ENCODE measurements around the gene ATRIP.

Gene ATRIP

DNA sequence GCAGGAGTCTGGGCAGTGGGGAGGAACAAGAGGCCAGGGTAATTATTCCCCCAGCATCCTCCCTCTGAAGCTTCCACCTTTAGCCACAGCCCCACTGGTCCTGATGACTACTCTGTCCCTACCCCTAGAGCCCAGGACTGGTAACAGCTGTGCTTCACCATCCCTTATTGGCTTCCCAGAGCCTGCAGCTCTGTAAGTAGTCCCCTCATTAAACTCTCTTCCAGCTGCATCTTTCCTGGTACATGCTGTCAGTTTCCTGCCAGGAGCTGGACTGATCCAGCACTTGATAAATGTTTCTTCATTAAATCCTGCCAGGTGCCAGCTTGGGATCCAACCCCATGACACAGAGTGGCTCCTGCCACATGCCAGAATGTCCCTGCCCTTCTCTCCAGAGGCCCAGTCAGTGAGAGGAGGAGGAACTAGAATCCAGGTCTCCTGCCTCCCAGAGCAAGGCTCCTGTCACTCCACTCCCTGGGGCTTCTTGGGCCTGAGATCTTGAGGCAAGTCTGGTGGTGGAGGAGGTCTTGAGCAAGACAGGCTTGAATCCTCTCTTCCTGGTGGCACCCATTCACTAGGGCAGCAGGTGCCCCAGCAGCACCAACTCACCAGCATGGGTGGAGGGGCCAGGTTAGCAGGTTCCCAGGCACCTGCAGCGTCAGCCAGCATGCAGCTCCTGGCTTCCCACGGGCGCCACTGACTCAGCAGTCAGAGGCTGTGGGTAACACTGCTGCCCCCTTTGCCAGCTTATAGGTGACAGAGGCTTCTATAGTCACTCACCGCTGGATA, 47.0 kb upstream of the ATRIP start:
- ChIA-PET CTCF (interaction anchor here (0.5 to 7.2 kb wide), 15 partner anchors 12 to 249 kb away, joined by 3 to 238 read pairs (median 9); partner anchors contain the start of genes CCDC51, PLXNB1 and TMA7), POLR2A (interaction anchor here (2.1 kb wide), 1 partner anchor 40 kb away, joined by 12 read pairs; the partner anchor contains the start of genes CCDC51 and TMA7)
- H3K9me3 ChIP-seq (ENCODE audit: control insufficient read depth, insufficient read depth, low read depth, low read length) = no peaks in the 10 kb centered on the region
- no peaks in the 10 kb centered on the region for H3K4me1 ChIP-seq (ENCODE audit: control insufficient read depth, insufficient read depth, low read length)
- H3K27ac ChIP-seq (ENCODE audit: extremely low read depth, low read depth, low read length) = no peak overlapping the region
- TF ChIP-seq ZNF114 (tag by site-specific recombination; IDR thresholded peaks at IDR 0.05) = no peak
- TF ChIP-seq, protein P1, sequence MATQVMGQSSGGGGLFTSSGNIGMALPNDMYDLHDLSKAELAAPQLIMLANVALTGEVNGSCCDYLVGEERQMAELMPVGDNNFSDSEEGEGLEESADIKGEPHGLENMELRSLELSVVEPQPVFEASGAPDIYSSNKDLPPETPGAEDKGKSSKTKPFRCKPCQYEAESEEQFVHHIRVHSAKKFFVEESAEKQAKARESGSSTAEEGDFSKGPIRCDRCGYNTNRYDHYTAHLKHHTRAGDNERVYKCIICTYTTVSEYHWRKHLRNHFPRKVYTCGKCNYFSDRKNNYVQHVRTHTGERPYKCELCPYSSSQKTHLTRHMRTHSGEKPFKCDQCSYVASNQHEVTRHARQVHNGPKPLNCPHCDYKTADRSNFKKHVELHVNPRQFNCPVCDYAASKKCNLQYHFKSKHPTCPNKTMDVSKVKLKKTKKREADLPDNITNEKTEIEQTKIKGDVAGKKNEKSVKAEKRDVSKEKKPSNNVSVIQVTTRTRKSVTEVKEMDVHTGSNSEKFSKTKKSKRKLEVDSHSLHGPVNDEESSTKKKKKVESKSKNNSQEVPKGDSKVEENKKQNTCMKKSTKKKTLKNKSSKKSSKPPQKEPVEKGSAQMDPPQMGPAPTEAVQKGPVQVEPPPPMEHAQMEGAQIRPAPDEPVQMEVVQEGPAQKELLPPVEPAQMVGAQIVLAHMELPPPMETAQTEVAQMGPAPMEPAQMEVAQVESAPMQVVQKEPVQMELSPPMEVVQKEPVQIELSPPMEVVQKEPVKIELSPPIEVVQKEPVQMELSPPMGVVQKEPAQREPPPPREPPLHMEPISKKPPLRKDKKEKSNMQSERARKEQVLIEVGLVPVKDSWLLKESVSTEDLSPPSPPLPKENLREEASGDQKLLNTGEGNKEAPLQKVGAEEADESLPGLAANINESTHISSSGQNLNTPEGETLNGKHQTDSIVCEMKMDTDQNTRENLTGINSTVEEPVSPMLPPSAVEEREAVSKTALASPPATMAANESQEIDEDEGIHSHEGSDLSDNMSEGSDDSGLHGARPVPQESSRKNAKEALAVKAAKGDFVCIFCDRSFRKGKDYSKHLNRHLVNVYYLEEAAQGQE (tag by site-specific recombination; IDR thresholded peaks at IDR 0.05) = no peak
- TF ChIP-seq OVOL3 (tag by site-specific recombination; IDR thresholded peaks at IDR 0.05) = no peak
- TF ChIP-seq, protein P2, sequence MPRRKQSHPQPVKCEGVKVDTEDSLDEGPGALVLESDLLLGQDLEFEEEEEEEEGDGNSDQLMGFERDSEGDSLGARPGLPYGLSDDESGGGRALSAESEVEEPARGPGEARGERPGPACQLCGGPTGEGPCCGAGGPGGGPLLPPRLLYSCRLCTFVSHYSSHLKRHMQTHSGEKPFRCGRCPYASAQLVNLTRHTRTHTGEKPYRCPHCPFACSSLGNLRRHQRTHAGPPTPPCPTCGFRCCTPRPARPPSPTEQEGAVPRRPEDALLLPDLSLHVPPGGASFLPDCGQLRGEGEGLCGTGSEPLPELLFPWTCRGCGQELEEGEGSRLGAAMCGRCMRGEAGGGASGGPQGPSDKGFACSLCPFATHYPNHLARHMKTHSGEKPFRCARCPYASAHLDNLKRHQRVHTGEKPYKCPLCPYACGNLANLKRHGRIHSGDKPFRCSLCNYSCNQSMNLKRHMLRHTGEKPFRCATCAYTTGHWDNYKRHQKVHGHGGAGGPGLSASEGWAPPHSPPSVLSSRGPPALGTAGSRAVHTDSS (tag by site-specific recombination; IDR thresholded peaks at IDR 0.05) = no peak
- no peak for TF ChIP-seq ZBTB7A (tag by site-specific recombination; IDR thresholded peaks at IDR 0.05; ENCODE audit: low read depth)
- no peak for TF ChIP-seq ZNF248 (tag by site-specific recombination; IDR thresholded peaks at IDR 0.05)
- TF ChIP-seq, protein P3, sequence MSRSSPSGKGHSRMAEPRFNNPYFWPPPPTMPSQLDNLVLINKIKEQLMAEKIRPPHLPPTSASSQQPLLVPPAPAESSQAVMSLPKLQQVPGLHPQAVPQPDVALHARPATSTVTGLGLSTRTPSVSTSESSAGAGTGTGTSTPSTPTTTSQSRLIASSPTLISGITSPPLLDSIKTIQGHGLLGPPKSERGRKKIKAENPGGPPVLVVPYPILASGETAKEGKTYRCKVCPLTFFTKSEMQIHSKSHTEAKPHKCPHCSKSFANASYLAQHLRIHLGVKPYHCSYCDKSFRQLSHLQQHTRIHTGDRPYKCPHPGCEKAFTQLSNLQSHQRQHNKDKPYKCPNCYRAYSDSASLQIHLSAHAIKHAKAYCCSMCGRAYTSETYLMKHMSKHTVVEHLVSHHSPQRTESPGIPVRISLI (tag by site-specific recombination; IDR thresholded peaks at IDR 0.05) = no peak
- no peak for TF ChIP-seq ZNF555 (tag by site-specific recombination; conservative IDR thresholded peaks at IDR 0.05)
- no peak for TF ChIP-seq SP7 (tag by site-specific recombination; IDR thresholded peaks at IDR 0.05)
- TF ChIP-seq ZNF324 (tag by site-specific recombination; IDR thresholded peaks at IDR 0.05) = no peak
- TF ChIP-seq, protein P4, sequence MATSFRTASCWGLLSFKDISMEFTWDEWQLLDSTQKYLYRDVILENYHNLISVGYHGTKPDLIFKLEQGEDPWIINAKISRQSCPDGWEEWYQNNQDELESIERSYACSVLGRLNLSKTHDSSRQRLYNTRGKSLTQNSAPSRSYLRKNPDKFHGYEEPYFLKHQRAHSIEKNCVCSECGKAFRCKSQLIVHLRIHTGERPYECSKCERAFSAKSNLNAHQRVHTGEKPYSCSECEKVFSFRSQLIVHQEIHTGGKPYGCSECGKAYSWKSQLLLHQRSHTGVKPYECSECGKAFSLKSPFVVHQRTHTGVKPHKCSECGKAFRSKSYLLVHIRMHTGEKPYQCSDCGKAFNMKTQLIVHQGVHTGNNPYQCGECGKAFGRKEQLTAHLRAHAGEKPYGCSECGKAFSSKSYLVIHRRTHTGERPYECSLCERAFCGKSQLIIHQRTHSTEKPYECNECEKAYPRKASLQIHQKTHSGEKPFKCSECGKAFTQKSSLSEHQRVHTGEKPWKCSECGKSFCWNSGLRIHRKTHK (tag by site-specific recombination; IDR thresholded peaks at IDR 0.05) = no peak
- TF ChIP-seq, protein P5, sequence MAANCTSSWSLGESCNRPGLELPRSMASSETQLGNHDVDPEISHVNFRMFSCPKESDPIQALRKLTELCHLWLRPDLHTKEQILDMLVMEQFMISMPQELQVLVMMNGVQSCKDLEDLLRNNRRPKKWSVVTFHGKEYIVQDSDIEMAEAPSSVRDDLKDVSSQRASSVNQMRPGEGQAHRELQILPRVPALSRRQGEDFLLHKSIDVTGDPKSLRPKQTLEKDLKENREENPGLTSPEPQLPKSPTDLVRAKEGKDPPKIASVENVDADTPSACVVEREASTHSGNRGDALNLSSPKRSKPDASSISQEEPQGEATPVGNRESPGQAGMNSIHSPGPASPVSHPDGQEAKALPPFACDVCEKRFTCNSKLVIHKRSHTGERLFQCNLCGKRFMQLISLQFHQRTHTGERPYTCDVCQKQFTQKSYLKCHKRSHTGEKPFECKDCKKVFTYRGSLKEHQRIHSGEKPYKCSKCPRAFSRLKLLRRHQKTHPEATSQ (tag by site-specific recombination; IDR thresholded peaks at IDR 0.05) = no peak
- no peak for TF ChIP-seq ZNF221 (tag by site-specific recombination; IDR thresholded peaks at IDR 0.05; ENCODE audit: borderline replicate concordance)
- no peak overlapping the region for H3K4me3 ChIP-seq (ENCODE audit: low read depth, low read length)
- H3K36me3 ChIP-seq (ENCODE audit: control insufficient read depth in 2 of 2, insufficient read depth in 1 of 2, low read length in 2 of 2) = peaks cover 0 to 11% of the 10 kb centered on the region in 2 experiments; a peak in 1 of 3 replicates
